Gastroesophageal sphincter (tissue), 3 donors: ENCODE data around the gene CDH4.

Experiments used
- POLR2A ChIP-seq, 2 donors: fragments of 450-650 bp; IDR thresholded peaks; one replicate each; pipeline ENCODE4 v1.6.1; 2017; ENCODE audit warnings: antibody characterized with exemption in 2 of 2, mild to moderate bottlenecking in 2 of 2, moderate library complexity in 1 of 2
- TF ChIP-seq, protein P1 (sequence below), 4 experiments: fragments of 200-600 bp in 2 of 4; fragments of 450-650 bp in 2 of 4; sonication (generic) in 1 of 4; IDR thresholded peaks; one replicate each; pipeline ENCODE4 v1.5.1; 2017 to 2019; ENCODE audit warnings: antibody characterized with exemption in 4 of 4, mild to moderate bottlenecking in 2 of 4, moderate library complexity in 2 of 4

DNA sequence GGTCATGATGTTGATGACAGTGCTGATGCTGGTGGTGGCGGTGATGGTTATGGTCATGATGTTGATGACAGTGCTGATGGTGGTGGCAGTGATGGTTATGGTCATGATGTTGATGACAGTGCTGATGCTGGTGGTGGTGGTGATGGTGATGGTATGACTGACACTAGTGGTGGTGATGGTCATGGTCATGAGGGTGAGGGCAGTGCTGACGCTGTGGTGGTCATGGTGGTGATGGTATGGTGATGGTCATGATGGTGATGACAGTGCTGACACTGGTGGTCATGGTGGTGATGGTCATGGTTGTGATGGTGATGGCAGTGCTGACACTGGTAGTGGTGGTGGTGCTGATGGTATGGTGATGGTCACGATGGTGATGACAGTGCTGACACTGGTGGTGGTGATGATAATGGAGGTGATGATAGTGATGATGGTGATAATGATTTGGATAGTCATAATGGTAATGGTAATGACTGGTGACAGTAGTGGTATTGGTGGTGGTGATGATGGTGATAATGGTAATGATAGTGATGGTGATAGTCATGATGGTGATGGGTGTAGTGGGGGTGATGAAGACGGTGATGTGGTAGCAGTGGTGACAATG is 206.2 kb downstream of the CDH4 start:
- TF ChIP-seq POLR2A (IDR thresholded peaks at IDR 0.05), result no peak
- TF ChIP-seq, protein P1, sequence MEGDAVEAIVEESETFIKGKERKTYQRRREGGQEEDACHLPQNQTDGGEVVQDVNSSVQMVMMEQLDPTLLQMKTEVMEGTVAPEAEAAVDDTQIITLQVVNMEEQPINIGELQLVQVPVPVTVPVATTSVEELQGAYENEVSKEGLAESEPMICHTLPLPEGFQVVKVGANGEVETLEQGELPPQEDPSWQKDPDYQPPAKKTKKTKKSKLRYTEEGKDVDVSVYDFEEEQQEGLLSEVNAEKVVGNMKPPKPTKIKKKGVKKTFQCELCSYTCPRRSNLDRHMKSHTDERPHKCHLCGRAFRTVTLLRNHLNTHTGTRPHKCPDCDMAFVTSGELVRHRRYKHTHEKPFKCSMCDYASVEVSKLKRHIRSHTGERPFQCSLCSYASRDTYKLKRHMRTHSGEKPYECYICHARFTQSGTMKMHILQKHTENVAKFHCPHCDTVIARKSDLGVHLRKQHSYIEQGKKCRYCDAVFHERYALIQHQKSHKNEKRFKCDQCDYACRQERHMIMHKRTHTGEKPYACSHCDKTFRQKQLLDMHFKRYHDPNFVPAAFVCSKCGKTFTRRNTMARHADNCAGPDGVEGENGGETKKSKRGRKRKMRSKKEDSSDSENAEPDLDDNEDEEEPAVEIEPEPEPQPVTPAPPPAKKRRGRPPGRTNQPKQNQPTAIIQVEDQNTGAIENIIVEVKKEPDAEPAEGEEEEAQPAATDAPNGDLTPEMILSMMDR (IDR thresholded peaks at IDR 0.05), result no peak
